Measurements from ENCODE around the gene VPS45. TPM values are rescaled to one million over a fixed set of nuclear protein-coding genes. Genes with fewer than 3 reads are reported as not detected.

VPS45 gene
- polyA plus RNA-seq, 1 donor from 2014 or later = 174 TPM

GRCh38 chr1:150173141-150173585 lies 105.6 kb downstream of the VPS45 start:
- no peak for TF ChIP-seq POLR2AphosphoS5 (IDR thresholded peaks at IDR 0.05)
- TF ChIP-seq, protein P1, sequence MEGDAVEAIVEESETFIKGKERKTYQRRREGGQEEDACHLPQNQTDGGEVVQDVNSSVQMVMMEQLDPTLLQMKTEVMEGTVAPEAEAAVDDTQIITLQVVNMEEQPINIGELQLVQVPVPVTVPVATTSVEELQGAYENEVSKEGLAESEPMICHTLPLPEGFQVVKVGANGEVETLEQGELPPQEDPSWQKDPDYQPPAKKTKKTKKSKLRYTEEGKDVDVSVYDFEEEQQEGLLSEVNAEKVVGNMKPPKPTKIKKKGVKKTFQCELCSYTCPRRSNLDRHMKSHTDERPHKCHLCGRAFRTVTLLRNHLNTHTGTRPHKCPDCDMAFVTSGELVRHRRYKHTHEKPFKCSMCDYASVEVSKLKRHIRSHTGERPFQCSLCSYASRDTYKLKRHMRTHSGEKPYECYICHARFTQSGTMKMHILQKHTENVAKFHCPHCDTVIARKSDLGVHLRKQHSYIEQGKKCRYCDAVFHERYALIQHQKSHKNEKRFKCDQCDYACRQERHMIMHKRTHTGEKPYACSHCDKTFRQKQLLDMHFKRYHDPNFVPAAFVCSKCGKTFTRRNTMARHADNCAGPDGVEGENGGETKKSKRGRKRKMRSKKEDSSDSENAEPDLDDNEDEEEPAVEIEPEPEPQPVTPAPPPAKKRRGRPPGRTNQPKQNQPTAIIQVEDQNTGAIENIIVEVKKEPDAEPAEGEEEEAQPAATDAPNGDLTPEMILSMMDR (IDR thresholded peaks at IDR 0.05; ENCODE audit: poor library complexity, severe bottlenecking) = no peak
- TF ChIP-seq RAD21 (conservative IDR thresholded peaks at IDR 0.05) = no peak
- no peak for TF ChIP-seq TAF1 (IDR thresholded peaks at IDR 0.05; ENCODE audit: low read depth)
- TF ChIP-seq SMC3 (conservative IDR thresholded peaks at IDR 0.05; ENCODE audit: poor library complexity) = no peak
- TF ChIP-seq, protein P2, sequence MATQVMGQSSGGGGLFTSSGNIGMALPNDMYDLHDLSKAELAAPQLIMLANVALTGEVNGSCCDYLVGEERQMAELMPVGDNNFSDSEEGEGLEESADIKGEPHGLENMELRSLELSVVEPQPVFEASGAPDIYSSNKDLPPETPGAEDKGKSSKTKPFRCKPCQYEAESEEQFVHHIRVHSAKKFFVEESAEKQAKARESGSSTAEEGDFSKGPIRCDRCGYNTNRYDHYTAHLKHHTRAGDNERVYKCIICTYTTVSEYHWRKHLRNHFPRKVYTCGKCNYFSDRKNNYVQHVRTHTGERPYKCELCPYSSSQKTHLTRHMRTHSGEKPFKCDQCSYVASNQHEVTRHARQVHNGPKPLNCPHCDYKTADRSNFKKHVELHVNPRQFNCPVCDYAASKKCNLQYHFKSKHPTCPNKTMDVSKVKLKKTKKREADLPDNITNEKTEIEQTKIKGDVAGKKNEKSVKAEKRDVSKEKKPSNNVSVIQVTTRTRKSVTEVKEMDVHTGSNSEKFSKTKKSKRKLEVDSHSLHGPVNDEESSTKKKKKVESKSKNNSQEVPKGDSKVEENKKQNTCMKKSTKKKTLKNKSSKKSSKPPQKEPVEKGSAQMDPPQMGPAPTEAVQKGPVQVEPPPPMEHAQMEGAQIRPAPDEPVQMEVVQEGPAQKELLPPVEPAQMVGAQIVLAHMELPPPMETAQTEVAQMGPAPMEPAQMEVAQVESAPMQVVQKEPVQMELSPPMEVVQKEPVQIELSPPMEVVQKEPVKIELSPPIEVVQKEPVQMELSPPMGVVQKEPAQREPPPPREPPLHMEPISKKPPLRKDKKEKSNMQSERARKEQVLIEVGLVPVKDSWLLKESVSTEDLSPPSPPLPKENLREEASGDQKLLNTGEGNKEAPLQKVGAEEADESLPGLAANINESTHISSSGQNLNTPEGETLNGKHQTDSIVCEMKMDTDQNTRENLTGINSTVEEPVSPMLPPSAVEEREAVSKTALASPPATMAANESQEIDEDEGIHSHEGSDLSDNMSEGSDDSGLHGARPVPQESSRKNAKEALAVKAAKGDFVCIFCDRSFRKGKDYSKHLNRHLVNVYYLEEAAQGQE (IDR thresholded peaks at IDR 0.05; ENCODE audit: borderline replicate concordance) = no peak
- TF ChIP-seq EP300 (conservative IDR thresholded peaks at IDR 0.05; ENCODE audit: poor library complexity, severe bottlenecking) = no peak
- no peak for TF ChIP-seq MXI1 (conservative IDR thresholded peaks at IDR 0.05; ENCODE audit: poor library complexity, severe bottlenecking)
- no peak for TF ChIP-seq EZH2 (IDR thresholded peaks at IDR 0.05; ENCODE audit: borderline replicate concordance, insufficient read depth, low read length, poor library complexity, severe bottlenecking)
- no peaks in the 10 kb centered on the region for H3F3A ChIP-seq (ENCODE audit: insufficient read depth, low read length, poor library complexity, severe bottlenecking)
- no peaks in the 10 kb centered on the region for H3K36me3 ChIP-seq (ENCODE audit: insufficient read depth, low read length)
- no peaks in the 10 kb centered on the region for H3K27me3 ChIP-seq (ENCODE audit: insufficient read depth, low read depth, low read length)
- no peaks in the 10 kb centered on the region for H4K20me1 ChIP-seq (ENCODE audit: insufficient read depth)
- no peak overlapping the region for H3K4me3 ChIP-seq (ENCODE audit: low read length)
- H3K9ac ChIP-seq (ENCODE audit: low read length) = no peak overlapping the region
- no peaks in the 10 kb centered on the region for H3K79me2 ChIP-seq (replicated peaks; ENCODE audit: insufficient read depth, low read length)
- H3K4me2 ChIP-seq (ENCODE audit: low read length) = no peak overlapping the region
- H3K9me2 ChIP-seq (ENCODE audit: insufficient read depth, low read length) = no peaks in the 10 kb centered on the region
- H2AFZ ChIP-seq (ENCODE audit: low read depth, low read length) = no peak overlapping the region
- H3K27ac ChIP-seq (ENCODE audit: low read length) = no peak overlapping the region
- H3K9me3 ChIP-seq (ENCODE audit: low read length) = no peaks in the 10 kb centered on the region

- no peak for TF ChIP-seq EP300 (conservative IDR thresholded peaks at IDR 0.05; ENCODE audit: poor library complexity, severe bottlenecking)
- TF ChIP-seq RAD21 (conservative IDR thresholded peaks at IDR 0.05) = no peak
- no peak for TF ChIP-seq SMC3 (conservative IDR thresholded peaks at IDR 0.05; ENCODE audit: poor library complexity)
- TF ChIP-seq, protein P1 (IDR thresholded peaks at IDR 0.05; ENCODE audit: poor library complexity, severe bottlenecking) = no peak
- TF ChIP-seq TAF1 (IDR thresholded peaks at IDR 0.05; ENCODE audit: low read depth) = no peak
- no peak for TF ChIP-seq POLR2AphosphoS5 (IDR thresholded peaks at IDR 0.05)
- TF ChIP-seq EZH2 (IDR thresholded peaks at IDR 0.05; ENCODE audit: borderline replicate concordance, insufficient read depth, low read length, poor library complexity, severe bottlenecking) = no peak
- TF ChIP-seq, protein P2 (IDR thresholded peaks at IDR 0.05; ENCODE audit: borderline replicate concordance) = no peak
- TF ChIP-seq MXI1 (conservative IDR thresholded peaks at IDR 0.05; ENCODE audit: poor library complexity, severe bottlenecking) = no peak
- H3K36me3 ChIP-seq (ENCODE audit: insufficient read depth, low read length) = no peaks in the 10 kb centered on the region
- no peaks in the 10 kb centered on the region for H3K9me2 ChIP-seq (ENCODE audit: insufficient read depth, low read length)
- no peak overlapping the region for H3K4me2 ChIP-seq (ENCODE audit: low read length)
- H3F3A ChIP-seq (ENCODE audit: insufficient read depth, low read length, poor library complexity, severe bottlenecking) = no peaks in the 10 kb centered on the region
- no peaks in the 10 kb centered on the region for H4K20me1 ChIP-seq (ENCODE audit: insufficient read depth)
- no peak overlapping the region for H2AFZ ChIP-seq (ENCODE audit: low read depth, low read length)
- H3K79me2 ChIP-seq (replicated peaks; ENCODE audit: insufficient read depth, low read length) = no peaks in the 10 kb centered on the region
- H3K9me3 ChIP-seq (ENCODE audit: low read length) = no peaks in the 10 kb centered on the region
- H3K4me3 ChIP-seq (ENCODE audit: low read length) = no peak overlapping the region
- no peaks in the 10 kb centered on the region for H3K27me3 ChIP-seq (ENCODE audit: insufficient read depth, low read depth, low read length)
- no peak overlapping the region for H3K9ac ChIP-seq (ENCODE audit: low read length)
- no peak overlapping the region for H3K27ac ChIP-seq (ENCODE audit: low read length)
Measured at GRCh38 chr1:150176593-150176992, 109.0 kb downstream of the VPS45 start.

All from neural cell (in vitro differentiated cells).